DMS53 treated with DMSO at 0.1 percent for 48 hours (cell line): Measurements from ENCODE around the gene SSNA1.

Experiments
- DNase-seq: peaks from one replicate; lab custom pipeline; 2025; ENCODE audit not compliant: unreplicated experiment; lab: John Stamatoyannopoulos, UW

Gene SSNA1

DNA sequence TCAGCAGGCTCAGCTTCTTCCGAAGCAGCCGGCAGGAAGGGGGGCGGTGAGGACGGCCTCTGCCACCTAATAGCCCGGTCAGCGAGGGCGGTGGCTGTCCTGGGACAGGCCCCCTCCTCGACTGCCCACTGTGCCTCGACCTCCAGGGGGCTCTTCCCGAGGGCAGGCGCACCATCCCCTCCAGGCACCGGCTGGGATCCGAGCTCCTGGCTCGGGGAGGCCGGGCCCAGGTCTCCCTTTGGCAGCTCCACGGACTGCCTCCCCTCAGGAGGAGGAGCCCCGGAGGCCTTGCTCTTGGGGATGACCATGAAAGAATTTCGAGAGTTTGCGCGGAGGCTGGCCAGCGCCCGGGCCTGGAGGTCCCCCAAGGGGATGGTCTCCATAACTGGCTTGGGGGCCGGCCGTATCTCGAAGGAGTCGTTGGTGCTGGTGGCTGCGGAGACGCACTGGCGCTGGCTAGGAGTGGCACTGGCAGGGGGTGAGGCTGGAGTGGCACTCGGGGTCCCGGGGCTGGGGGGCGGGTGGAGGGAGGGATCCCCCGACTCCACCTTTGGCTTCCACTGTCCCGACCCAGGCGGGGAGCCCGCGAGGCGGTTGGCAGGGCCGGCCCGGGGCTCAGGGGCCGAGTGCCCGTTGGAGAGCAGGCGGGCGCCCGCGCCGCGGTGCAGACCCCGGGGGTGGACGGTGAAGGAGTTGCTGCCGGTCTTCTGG lies 11.1 kb downstream of the SSNA1 start:
- DNase-seq = no peak

DNA sequence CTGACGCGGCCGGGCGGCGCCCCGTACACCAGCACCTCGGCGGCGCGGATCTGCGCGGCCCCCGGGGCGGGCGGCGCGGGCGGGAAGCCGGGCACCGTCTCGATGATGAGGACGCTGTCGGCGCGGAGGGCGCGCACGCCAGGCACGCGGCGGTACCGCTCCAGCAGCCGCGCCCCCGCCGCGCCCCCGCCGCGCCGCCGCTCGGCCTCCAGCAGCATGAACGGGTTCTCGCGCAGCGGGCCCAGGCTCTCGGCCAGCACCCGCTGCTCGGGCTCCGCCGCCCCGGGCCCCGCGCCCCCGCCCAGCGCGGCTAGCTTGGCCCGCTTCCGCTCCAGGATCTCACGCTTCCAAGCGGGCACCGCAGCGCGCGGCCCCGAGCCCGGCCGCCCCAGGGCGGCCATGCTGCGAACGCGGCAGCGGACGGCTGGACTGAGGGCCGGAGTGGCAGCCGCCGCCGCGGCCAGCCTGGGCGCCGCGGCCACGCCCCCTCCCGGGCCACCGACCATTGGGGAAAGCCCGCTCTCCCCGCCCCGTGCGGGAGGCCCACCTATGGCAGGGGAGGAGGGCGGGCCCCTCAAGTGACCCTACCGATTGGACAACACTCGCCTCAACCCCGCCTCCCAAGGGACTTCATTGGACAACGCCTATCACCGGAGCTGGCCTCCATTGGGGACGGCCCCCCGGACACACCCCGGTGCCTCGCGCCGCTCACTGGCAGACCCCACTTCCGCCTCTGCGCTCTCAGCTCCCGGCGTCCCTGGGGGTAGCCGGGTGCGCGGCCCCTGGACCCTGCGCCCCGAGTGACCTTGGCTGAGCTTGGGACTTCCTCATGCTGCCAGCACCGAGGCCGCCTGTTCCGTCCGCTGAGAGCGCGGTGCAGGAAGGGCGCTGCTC lies 12.1 kb downstream of the SSNA1 start, which contains the start of gene TPRN:
TPRN (minus strand) TSS at position 431 of the 894 bp plus-strand sequence; CDS start at position 401, 30 bp downstream.
- peak; percentile 98 for DNase-seq

DNA sequence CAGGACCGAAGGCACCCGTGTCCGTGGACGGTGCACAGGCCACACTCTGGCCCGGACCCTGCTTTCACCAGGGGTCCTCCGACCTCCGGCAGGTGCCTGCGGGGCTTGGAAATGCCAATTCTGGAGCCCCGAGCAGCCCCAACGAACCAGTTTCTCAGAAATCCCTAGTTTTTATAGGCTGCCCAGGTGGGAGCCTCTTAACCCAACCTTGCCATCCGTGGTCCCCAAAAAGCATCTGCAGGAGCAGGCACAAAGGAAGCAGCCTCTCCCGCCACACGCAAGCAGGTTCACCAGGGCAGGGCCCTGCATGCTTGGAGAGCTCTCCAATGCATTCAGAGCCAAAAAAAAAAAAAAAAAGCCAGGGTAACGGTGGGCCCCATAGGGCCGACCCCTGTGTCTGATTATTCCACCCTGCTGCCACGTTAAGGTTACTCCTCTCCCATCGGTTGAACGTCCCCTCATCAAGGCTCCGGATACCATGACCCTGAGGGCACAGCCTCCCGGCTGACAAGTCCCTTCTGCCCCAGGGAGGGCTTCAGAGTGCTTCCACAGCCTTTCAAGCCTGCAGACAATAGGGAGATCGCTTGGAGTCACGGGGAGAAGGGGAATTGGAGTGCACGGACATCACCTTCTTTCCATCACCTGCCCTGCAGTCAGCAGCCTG lies 12.9 kb downstream of the SSNA1 start:
- no peak for DNase-seq

DNA sequence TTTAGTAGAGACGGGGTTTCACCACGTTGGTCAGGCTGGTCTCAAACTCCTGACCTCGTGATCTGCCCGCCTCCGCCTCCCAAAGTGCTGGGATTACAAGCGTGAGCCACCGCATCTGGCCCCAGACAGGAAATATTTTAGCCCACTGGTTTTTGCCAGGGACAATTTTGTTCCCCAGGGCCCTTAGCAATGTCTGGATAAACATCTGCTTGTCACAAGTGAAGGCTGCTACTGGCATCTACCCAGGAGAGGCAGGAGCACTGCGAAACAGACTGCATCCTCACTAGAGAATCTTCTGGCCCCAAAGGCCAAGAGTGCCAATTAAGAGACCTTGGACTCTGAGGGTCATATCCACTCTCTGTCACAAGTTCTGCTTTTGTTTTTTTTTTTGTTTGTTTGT lies 14.5 kb downstream of the SSNA1 start:
- DNase-seq = no peak

DNA sequence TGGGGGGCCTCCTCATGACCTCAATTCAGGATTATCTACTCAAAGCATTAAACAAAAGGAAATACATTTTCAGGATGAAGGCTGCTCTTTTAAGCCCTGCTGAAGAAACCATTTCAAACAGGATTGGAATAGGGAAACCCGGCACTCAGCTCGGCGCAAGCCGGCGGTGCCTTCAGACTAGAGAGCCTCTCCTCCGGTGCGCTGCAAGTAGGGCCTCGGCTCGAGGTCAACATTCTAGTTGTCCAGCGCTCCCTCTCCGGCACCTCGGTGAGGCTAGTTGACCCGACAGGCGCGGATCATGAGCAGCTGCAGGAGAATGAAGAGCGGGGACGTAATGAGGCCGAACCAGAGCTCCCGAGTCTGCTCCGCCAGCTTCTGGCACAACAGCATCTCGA lies 16.3 kb downstream of the SSNA1 start:
- DNase-seq = no peak

DNA sequence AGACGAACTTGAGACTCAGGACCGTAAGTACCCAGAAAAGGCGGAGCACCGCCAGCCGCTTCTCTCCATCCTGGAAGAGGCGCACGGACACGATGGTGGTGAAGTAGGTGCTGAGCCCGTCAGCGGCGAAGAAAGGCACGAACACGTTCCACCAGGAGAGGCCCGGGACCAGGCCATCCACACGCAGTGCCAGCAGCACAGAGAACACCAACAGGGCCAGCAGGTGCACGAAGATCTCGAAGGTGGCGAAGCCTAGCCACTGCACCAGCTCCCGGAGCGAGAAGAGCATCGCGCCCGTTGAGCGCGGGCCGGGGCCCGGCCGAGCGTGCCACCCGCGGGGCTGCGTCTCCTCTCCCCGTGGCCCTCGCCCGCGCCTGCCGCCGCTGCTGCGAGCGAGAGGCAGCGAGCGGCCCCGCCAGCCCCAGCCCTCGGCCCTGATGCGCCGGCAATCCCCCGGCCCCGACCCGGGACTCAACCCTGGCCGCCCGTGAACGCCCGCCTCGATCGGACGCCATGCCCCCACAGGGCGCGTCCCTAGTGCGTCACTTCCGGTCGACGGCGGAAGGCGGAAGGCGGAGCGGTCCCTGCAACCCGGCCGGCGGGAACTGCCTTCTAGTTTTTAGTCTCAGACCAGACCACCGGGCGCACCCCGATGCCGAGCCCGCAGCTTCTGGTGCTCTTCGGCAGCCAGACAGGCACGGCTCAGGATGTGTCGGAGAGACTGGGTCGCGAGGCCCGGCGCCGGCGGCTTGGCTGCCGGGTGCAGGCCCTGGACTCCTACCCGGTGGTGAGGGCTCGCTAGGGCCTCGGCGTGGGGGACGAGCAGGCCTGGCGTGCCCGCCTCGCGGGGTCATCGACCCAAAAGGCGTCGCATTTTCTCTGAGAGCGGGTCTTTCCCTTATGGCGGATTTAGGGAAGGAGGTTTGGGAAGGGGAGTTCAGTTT lies 16.9 kb downstream of the SSNA1 start, which contains the start of the genes NDOR1 and TMEM203:
NDOR1 (plus strand) TSS at position 575 of the 944 bp plus-strand sequence; CDS start at position 653, 78 bp downstream.
TMEM203 (minus strand) TSS at position 523 of the 944 bp plus-strand sequence; CDS start at position 289, 234 bp downstream.
- peak; percentile 61 for DNase-seq

DNA sequence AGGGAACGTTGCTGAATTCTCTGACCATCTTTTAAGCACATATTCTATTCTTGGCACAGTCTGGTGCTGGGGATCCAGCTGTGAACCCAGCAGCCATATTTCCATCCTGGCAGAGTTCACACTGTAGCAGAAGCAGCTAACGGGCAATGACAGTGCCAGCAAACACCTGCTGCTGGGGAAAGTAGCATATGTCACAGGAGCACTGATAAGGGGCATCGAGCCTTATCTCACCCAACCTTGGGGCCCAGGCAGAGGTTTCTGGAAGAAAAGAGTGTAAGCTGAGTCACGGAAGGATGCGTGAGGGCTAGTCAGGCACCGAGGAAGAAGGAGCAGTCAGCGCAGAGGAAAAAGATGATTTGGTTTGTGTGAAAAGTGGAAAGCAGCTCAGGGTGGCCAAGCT lies 18.1 kb downstream of the SSNA1 start:
- DNase-seq = no peak

DNA sequence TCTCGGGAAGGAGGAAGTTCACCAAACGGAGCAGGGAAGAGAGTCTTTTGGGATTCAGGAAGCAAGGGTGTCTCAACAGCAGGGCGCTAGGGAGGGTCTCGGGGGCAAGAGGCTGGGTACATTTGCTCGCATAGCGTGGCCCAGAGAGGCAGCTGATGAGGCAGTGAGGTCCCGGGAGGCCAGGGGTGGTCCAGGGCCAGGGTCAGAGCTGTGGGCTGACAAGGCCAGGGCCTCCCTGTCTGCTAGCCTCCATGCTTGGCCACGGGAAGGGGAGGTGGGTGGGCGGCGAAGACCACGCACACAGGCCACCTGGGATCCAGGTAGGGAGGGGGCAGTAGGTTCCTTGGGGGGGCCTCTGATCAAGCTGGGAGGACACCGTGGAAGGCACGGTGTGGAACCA lies 23.1 kb downstream of the SSNA1 start:
- no peak for DNase-seq

DNA sequence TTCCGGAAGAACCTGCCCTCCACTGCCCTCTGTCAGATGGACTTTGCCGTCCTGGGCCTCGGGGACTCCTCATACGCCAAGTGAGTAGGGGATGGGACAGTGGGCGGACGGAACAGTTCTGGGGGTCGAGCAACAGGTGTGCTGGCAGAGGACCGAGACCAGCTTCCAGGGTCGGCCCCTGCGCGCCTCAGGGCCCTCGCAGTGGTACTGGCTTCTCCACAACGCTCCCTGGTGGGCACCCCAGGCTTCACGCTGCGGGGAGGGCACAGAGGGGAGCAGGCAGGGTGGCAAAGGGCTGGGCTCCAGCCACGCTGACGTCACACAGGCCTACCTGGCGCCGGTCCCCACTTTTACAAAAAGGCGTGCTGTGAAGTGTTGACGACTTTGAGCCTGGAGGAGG lies 24.0 kb downstream of the SSNA1 start:
- DNase-seq = no peak

DNA sequence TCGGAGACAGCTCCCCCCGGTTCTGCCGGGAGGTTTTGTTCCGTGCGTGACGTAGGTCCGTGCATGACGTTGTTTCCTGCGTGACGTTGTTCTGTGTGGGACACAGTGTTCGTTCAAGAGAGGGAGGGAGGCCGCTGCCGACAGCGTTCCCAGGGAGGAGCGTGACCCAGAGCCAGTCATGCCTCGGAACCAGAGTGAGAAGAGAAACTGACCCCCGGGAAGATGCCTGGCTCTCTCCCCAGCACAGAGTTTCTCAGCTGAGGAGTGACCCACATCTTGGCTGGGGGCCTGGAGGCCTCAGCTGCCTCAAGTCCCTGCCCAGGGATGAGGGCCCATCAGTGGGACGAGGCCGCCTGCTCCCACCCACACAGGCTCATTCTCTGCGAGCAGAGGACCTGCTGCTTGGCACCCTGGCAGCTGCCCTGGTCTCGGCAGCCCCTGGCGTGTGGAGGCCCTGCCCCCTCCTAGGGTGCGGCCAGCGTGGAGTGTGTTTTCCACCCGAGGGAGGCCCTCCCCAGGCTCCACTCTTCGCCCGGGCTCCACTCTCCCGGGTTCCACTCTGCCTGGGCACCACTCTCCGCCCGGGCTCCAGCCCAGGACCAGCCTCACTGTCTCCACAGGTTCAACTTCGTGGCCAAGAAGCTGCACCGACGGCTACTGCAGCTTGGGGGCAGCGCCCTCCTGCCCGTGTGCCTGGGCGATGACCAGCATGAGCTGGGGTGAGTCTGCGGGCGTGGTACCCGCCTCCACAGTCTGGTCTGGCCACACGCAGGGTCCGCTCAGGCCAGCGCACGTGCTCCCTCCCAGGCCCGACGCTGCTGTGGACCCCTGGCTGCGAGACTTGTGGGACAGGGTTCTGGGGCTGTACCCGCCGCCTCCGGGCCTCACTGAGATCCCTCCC lies 24.9 kb downstream of the SSNA1 start:
- no peak for DNase-seq

DNA sequence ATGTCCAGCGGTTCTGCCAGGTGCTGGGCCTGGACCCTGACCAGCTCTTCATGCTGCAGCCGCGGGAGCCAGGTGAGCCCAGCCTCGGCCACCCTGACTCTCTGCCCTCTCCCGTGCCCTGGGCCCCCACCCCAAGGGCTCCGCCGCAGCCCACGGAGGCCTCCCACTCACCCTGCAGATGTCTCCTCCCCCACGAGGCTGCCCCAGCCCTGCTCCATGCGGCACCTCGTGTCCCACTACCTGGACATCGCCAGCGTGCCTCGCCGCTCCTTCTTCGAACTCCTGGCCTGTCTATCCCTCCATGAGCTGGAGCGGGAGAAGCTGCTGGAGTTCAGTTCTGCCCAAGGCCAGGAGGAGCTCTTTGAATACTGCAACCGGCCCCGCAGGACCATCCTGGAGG lies 26.1 kb downstream of the SSNA1 start:
- no peak for DNase-seq

DNA sequence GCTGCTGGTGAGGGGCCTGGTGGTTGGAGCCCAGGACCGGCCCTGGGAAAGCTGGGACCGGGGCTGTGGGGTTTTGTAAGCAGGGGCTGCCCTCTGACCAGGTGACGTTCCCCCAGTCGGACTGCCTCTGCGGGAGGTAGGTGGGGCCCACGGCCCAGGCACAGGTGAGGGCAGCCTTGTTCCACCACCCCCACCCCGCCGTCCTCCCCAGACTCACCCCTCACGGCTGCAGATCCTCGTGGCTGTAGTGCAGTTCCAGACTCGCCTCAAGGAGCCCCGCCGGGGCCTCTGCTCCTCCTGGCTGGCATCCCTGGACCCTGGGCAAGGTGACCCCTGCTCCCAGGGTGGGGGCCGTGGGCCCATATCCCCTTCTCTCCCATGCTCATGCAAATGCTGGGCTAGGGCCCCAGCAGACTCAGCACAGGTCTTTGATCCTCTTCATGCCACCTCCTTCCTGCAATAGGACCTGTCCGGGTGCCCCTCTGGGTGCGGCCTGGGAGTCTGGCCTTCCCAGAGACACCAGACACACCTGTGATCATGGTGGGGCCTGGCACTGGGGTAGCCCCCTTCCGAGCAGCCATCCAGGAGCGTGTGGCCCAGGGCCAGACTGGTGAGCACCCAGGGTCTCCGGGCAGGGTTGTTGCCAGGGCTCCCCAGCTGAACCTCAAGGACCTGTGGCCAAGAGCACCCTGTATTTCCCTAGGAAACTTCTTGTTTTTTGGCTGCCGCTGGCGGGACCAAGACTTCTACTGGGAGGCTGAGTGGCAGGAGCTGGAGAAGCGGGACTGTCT lies 26.9 kb downstream of the SSNA1 start:
- no peak for DNase-seq

DNA sequence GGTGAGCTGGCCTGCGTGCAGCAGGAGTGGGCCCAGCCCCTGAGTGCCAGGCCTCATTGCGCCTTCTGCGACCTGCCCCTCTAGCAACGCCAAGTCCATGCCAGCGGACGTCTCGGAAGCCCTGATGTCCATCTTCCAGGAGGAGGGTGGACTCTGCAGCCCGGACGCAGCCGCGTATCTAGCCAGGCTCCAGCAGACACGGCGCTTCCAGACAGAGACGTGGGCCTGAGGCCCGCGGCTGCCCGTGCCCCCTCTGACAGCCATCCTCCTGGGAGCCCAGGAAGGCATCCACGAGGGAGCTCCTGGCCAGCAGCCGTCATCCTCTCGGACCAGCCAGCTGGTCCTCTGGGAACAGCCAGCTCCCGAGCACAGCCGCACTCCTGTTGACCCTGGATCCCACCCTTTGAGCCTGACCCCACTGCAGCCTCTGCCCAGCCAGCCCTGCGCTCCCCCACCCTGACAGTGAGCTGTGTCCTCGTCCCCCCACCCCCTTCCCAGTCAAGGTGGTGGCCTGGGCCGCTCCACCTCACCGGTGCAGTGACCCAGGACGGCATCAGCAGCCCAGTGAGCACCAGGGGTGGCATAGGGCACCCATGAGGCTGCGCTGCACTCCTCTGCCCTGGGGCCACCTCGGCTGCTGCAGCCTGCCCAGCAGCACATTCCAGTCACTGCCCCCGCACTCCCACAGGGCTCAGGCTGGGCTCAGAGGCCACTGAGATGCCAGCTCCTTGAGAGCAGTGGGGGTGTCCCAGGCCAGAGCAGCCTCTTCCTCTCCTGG lies 27.9 kb downstream of the SSNA1 start:
- no peak for DNase-seq

DNA sequence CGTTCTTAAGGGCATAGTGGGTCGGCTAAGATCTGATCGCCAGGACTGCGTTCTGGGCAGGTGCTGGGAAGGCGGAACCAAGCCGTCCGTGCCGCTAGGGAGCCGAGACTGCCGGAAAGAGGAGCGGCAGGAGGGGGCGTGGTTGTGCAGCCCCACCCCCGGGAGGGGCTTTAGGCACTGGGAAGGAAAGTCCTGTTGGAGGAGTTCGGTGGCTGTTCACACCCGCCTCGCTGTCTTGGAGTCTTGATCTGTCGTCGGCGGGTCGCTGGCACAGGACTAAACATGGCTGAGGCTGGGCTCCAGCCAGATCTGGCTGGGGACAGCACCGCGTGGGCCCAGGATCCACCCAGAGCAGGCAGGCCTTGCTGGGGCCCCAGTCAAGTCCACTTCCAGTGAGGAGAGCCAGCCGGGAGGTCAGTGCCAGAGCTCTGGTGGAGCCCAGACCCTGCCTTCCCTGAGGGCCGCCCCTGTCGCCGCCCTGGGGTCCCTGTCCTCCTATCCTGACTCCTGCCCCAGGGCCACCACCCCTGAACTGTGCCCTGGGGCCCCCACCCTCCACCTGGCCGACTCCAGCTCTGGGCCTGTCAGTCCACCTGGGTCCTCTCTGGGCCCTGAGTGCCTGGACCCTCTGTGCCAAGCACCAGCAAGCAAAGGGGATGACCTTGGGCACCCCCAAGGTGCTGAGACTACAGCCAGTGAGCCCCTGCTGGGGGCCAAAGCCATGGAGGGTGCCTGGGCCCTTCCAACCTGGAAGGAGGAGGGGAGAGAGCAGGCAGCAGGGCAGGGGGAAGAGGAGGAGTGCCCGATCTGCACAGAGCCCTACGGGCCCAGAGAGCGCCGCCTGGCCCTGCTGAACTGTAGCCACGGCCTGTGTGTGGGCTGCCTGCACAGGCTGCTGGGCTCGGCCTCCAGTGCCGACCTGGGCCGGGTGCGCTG lies 29.1 kb downstream of the SSNA1 start:
- no peak for DNase-seq

DNA sequence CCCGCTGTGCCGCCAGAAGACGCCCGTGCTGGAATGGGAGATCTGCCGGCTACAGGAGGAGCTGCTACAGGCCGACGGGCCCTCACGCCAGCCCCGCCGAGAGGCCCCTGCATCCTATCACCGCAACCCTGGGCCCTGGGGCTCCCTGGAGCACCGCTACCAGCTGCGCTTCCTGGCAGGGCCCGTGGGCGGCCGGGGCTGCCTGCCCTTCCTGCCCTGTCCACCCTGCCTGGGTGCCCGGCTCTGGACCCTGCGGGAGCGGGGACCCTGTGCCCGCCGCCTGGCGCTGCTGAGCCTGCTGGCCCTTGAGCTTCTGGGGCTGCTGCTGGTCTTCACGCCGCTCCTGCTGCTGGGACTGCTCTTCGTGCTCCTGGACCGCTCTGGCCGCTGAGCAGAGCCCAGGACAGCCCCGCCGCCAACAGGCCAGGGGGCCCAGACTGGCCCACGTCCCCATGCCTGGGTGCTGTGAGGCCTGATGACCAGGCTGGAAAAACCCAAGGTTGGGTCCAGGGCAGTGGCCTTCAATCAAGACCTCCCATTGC lies 29.8 kb downstream of the SSNA1 start:
- DNase-seq = no peak

DNA sequence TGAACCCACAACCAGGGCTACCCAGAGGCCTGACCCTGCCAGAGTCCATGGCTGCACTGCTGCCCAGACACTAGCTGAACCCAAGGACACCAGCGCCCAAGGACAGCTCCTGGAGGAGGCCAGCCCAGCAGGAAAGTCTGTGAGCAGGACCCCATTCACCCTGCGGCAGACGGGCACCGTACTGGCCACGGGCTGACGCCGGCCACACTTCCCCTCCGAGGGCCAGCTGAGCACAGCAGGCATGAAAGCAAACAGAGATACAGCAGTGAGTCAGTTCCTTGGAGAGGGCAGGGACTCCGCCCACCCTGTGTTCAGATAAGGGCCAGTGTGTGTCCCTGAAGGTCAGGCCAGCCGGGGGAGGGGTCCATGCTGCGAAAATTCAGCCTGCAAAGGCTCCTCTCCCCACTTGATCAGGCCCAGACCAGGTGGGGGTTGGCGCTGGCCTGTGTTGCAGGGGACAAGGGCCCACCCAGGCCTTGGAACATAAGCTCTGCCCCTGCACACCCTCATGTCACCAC lies 30.3 kb downstream of the SSNA1 start:
- peak; percentile 85 for DNase-seq
